H1 (cell line): ENCODE results near the gene DCANP1. TPM values are rescaled to one million over a fixed set of nuclear protein-coding genes. Genes with fewer than 3 reads are reported as not detected.

Source experiments
- CREB1 ChIP-seq: IDR thresholded peaks from 2 replicates; pipeline ENCODE4 v1.6.1; 2012; ENCODE audit warnings: inconsistent platforms
- POLR2A ChIP-seq, 2 experiments: IDR thresholded peaks; 1 replicate in 1 of 2; 2 replicates in 1 of 2; pipeline ENCODE4 v1.6.1; 2011; ENCODE audit warnings: low read depth in 2 of 2, low read length in 2 of 2, mild to moderate bottlenecking in 2 of 2; ENCODE audit errors: control extremely low read depth in 1 of 2
- polyA plus RNA-seq, 7 experiments: library from polyadenylated mRNA; depleted of rRNA in 3 of 7; stranded (reverse) in 5 of 7; unstranded in 2 of 7; fragments of >200 nt in 5 of 7; fragments of 200-250 nt in 2 of 7; gene quantifications; 1 replicate in 5 of 7; 2 replicates in 1 of 7; 4 replicates in 1 of 7; pipeline versions ENCODE4 v1.2.1 to v1.2.3, GENCODE V29; 2011 to 2013; ENCODE audit warnings: missing spikeins in 2 of 7, mixed read lengths in 2 of 7
- total RNA-seq: library from RNA; stranded (reverse); fragmentation: NEBNext Ultra II Directional; extraction: Animal tissue kit (Norgen Biotek cat#: 25700); gene quantifications from 2 replicates; pipeline ENCODE4 v1.2.1, GENCODE V29; 2021
- TF ChIP-seq, protein P1 (sequence below), 3 experiments: IDR thresholded peaks; 1 replicate in 2 of 3; 2 replicates in 1 of 3; pipeline versions ENCODE4 v1.5.1 to v1.6.1; 2011; ENCODE audit warnings: low read length in 3 of 3, mild to moderate bottlenecking in 3 of 3, inconsistent platforms in 2 of 3, low read depth in 1 of 3, moderate library complexity in 1 of 3; ENCODE audit not compliant: insufficient read depth in 1 of 3; ENCODE audit errors: control extremely low read depth in 1 of 3

Gene DCANP1
- total and polyA plus RNA-seq, 2 of the 8 experiments (the other 6 are each of a cell fraction or from before 2014, with no cell fraction given) = not detected

GRCh38 chr5:135398855-135399793 is 48.0 kb downstream of the DCANP1 start, which contains the start of gene MACROH2A1 (continued):
- TF ChIP-seq, protein P1, sequence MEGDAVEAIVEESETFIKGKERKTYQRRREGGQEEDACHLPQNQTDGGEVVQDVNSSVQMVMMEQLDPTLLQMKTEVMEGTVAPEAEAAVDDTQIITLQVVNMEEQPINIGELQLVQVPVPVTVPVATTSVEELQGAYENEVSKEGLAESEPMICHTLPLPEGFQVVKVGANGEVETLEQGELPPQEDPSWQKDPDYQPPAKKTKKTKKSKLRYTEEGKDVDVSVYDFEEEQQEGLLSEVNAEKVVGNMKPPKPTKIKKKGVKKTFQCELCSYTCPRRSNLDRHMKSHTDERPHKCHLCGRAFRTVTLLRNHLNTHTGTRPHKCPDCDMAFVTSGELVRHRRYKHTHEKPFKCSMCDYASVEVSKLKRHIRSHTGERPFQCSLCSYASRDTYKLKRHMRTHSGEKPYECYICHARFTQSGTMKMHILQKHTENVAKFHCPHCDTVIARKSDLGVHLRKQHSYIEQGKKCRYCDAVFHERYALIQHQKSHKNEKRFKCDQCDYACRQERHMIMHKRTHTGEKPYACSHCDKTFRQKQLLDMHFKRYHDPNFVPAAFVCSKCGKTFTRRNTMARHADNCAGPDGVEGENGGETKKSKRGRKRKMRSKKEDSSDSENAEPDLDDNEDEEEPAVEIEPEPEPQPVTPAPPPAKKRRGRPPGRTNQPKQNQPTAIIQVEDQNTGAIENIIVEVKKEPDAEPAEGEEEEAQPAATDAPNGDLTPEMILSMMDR (IDR thresholded peaks at IDR 0.05; ENCODE audit: control extremely low read depth in 1 of 3, insufficient read depth in 1 of 3, low read depth in 1 of 3, low read length in 3 of 3) = no peak
- TF ChIP-seq CREB1 (peak; percentile 46; the same call in 1 of the 2 replicates), POLR2A (IDR thresholded peaks at IDR 0.05; ENCODE audit: control extremely low read depth in 1 of 2, low read depth in 2 of 2, low read length in 2 of 2) (peak in 1 of 2 experiments; percentile 78; a peak in 2 of 3 replicates)
